Heart left ventricle (tissue), 16 donors: ENCODE results near the gene ALOX15. TPM values are rescaled to one million over a fixed set of nuclear protein-coding genes. Genes with fewer than 3 reads are reported as not detected.
"Not testable (repeated sequence)": the region's sequence is repeated elsewhere in the genome, so short reads cannot be mapped to it uniquely, and the experiment has no call there.

Experiments
- ATAC-seq, 4 donors: fragments of 200-7000 bp; cut with Tn5 transposase; one replicate each; pipeline ENCODE4 v1.9.1; 2020 to 2022; ENCODE audit warnings: moderate library complexity in 4 of 4, mild to moderate bottlenecking in 3 of 4, moderate number of reproducible peaks in 1 of 4
- DNase-seq, 5 donors: peaks; one replicate each; pipeline ENCODE4 v3.0.0-alpha.2; 2020
- H3K27ac ChIP-seq, 12 donors: fragments of 200-600 bp; sonication (generic) in 4 of 12; one replicate each; pipeline versions ENCODE4 v1.5.0 to v1.8.0; 2016 to 2022; ENCODE audit warnings: mild to moderate bottlenecking in 2 of 12
- H3K27me3 ChIP-seq, 9 donors: fragments of 200-600 bp; sonication (generic) in 2 of 9; one replicate each; pipeline versions ENCODE4 v1.5.1 to v1.8.0; 2016 to 2022; ENCODE audit warnings: mild to moderate bottlenecking in 3 of 9
- H3K36me3 ChIP-seq, 9 donors: fragments of 200-600 bp; sonication (generic) in 2 of 9; one replicate each; pipeline versions ENCODE4 v1.5.0 to v1.8.0; 2018 to 2022; ENCODE audit warnings: mild to moderate bottlenecking in 2 of 9
- H3K4me1 ChIP-seq, 12 donors: fragments of 200-600 bp; sonication (generic) in 4 of 12; one replicate each; pipeline versions ENCODE4 v1.5.0 to v1.8.0; 2016 to 2022; ENCODE audit warnings: mild to moderate bottlenecking in 3 of 12
- H3K4me3 ChIP-seq, 12 donors: fragments of 200-600 bp; sonication (generic) in 4 of 12; one replicate each; pipeline versions ENCODE4 v1.5.0 to v1.8.0; 2017 to 2022; ENCODE audit warnings: mild to moderate bottlenecking in 9 of 12, moderate library complexity in 4 of 12
- H3K9me3 ChIP-seq, 12 donors: fragments of 200-600 bp; sonication (generic) in 4 of 12; one replicate each; pipeline versions ENCODE4 v1.5.0 to v1.8.0; 2016 to 2022; ENCODE audit warnings: mild to moderate bottlenecking in 1 of 12
- CTCF ChIP-seq, 12 donors: fragments of 200-600 bp; sonication (generic) in 4 of 12; IDR thresholded peaks; one replicate each; pipeline versions ENCODE4 v1.5.0 to v1.8.0; 2018 to 2022; ENCODE audit warnings: antibody characterized with exemption in 12 of 12, mild to moderate bottlenecking in 5 of 12
- POLR2A ChIP-seq, 2 donors: fragments of 450-650 bp; IDR thresholded peaks; one replicate each; pipeline ENCODE4 v1.6.1; 2017; ENCODE audit warnings: antibody characterized with exemption in 2 of 2, mild to moderate bottlenecking in 2 of 2, moderate library complexity in 2 of 2
- WGBS, 4 donors: extraction: QIAGEN DNeasy Blood & Tissue Kit in 2 of 4; methylation state at CpG; one replicate each; pipeline versions ENCODE4 v1.1.5 to v1.1.7; 2013 to 2018; 5-methylcytosine and 5-hydroxymethylcytosine counted together
- intact Hi-C, 10 donors: fragments of 100-400 bp; cut with DNase I; formaldehyde crosslinking; loops; one replicate each; pipeline versions ENCODE4 v1.11.1 to v1.14.2; 2022
- polyA plus RNA-seq, 2 donors: library from polyadenylated mRNA; stranded (reverse); fragments of 200-250 nt; gene quantifications; one replicate each; pipeline ENCODE4 v1.2.3, GENCODE V29; 2013
- total RNA-seq, 9 donors: library from RNA; depleted of rRNA in 2 of 9; stranded (reverse); fragments of >200 nt in 2 of 9; fragmentation: NEBNext Ultra II Directional in 3 of 9; extraction: Animal tissue kit (Norgen Biotek cat#: 25700) in 3 of 9; gene quantifications; one replicate each; pipeline versions ENCODE4 v1.1.0 to v1.2.4, GENCODE V29; 2016 to 2023
- donor health status: ischemic (EF 13 %, LVEDD 7.1; RV severe dilation, severe dysfunction).
- donor health status: healthy with polysubstance abuse.
- donor health status: DM: no; HTN: yes; CAD: no.
- donor health status: DM: no; HTN: no; CAD: no.
- donor health status: ischemic (EF 25% LVEDD 6.9; RV normal size, moderate dysfunction).
- donor health status: ischemic (EF 25% LVEDD 5.7; RV mildly dilated, moderate dysfunction).
- donor health status: healthy.
- donor health status: DM: yes; HTN: yes; CAD: no.
- donor health status: ischemic (EF 35%, LVEDD 5.7; RV mildly dilated, moderate dysfunction).
- donor health status: nonischemic (EF 11% LVEDD 7.7; RV severe dilation, severe dysfunction).
- donor health status: DM: yes; HTN: yes; CAD: no.
- donor health status: PGD.
- donor health status: ischemic (EF 29% LVEDD 5.4; RV normal size, mild dysfunction).
- donor health status: nonischemic (EF 23%, LVEDD 6.1; RV moderate dilation, normal function).

The ALOX15 gene
- total and polyA plus RNA-seq, 11 donors, result 0.23 to 62.4 (median 0.38) TPM; not detected in 5

- H3K27ac ChIP-seq, result no peak overlapping the region
- intact Hi-C loops, result loop anchor here in 1 of 10 donors (5.0 kb wide), 1 partner anchor 42 kb away; no protein-coding TSS in a partner anchor
- no peaks in the 10 kb centered on the region for H3K36me3 ChIP-seq
- no peaks in the 10 kb centered on the region for H3K9me3 ChIP-seq
- H3K4me1 ChIP-seq, result peaks cover 0 to 36% (median 11%) of the 10 kb centered on the region in 12 donors
- DNase-seq (no peak), ATAC-seq (no peak)
- no peak overlapping the region for H3K4me3 ChIP-seq
- no peaks in the 10 kb centered on the region for H3K27me3 ChIP-seq
- no peak for TF ChIP-seq POLR2A (IDR thresholded peaks at IDR 0.05)
- no peak for TF ChIP-seq CTCF (IDR thresholded peaks at IDR 0.05)
- 92 to 95% (median 92%) methylated on average over 7 of the region's 7 CpGs for WGBS, 4 donors
Observed at GRCh38 chr17:4609761-4610160, 31.7 kb downstream of the ALOX15 start.

GRCh38 chr17:4607773-4608187, 33.7 kb downstream of the ALOX15 start:
- DNase-seq (peak in 4 of 5 donors; percentile 76 to 91 (median 78)), ATAC-seq (peak; percentile 24 to 33 (median 27))
- Histone ChIP-seq H3K4me1 (peaks cover 0 to 49% (median 17%) of the 10 kb centered on the region in 12 donors), H3K9me3 (no peaks in the 10 kb centered on the region), H3K27ac (peak overlapping the region in 9 of 12 donors; percentile 1 to 84 (median 43)), H3K4me3 (peak overlapping the region in 2 of 12 donors; percentile 6 to 24), H3K36me3 (no peaks in the 10 kb centered on the region), H3K27me3 (no peaks in the 10 kb centered on the region)
- intact Hi-C loops, result loop anchor here in 1 of 10 donors (5.0 kb wide), 1 partner anchor 40 kb away; no protein-coding TSS in a partner anchor
- 25 to 42% (median 30%) methylated on average over 9 of the region's 9 CpGs for WGBS, 4 donors
- TF ChIP-seq POLR2A (IDR thresholded peaks at IDR 0.05) (no peak), CTCF (IDR thresholded peaks at IDR 0.05) (no peak)

GRCh38 chr17:4607261-4607741, 34.2 kb downstream of the ALOX15 start:
- intact Hi-C loops, result loop anchor here in 1 of 10 donors (5.0 kb wide), 1 partner anchor 40 kb away; no protein-coding TSS in a partner anchor
- peak in 1 of 5 donors; percentile 30 for DNase-seq
- Histone ChIP-seq H3K36me3 (no peaks in the 10 kb centered on the region), H3K4me3 (peak overlapping the region in 2 of 12 donors; percentile 6 to 24), H3K9me3 (no peaks in the 10 kb centered on the region), H3K4me1 (peaks cover 0 to 49% (median 17%) of the 10 kb centered on the region in 12 donors), H3K27ac (peak overlapping the region in 10 of 12 donors; percentile 1 to 84 (median 33)), H3K27me3 (no peaks in the 10 kb centered on the region)
- WGBS, 4 donors, result 59 to 69% (median 64%) methylated on average over 23 to 25 of the region's 25 CpGs
- TF ChIP-seq POLR2A (IDR thresholded peaks at IDR 0.05) (no peak), CTCF (IDR thresholded peaks at IDR 0.05) (no peak)
- ATAC-seq, result no peak

- peaks cover 0 to 54% (median 20%) of the 10 kb centered on the region in 12 donors for H3K4me1 ChIP-seq
- peak overlapping the region in 4 of 12 donors; percentile 5 to 78 (median 45) for H3K27ac ChIP-seq
- no peak overlapping the region for H3K4me3 ChIP-seq
Observed at GRCh38 chr17:4605826-4606225, 35.7 kb downstream of the ALOX15 start.

GRCh38 chr17:4604736-4605135, 36.7 kb downstream of the ALOX15 start:
- H3K27me3 ChIP-seq, H3K4me3 ChIP-seq, ATAC-seq, H3K36me3 ChIP-seq, H3K9me3 ChIP-seq: not testable (repeated sequence)
- H3K27ac ChIP-seq, result peak overlapping the region in 10 of 12 donors; percentile 11 to 78 (median 58)
- intact Hi-C loops, result loop anchor here in 1 of 10 donors (5.0 kb wide), 1 partner anchor 37 kb away; no protein-coding TSS in a partner anchor
- peaks cover 0 to 65% (median 26%) of the 10 kb centered on the region in 12 donors for H3K4me1 ChIP-seq
- DNase-seq, result peak in 1 of 5 donors; percentile 22
- WGBS, 4 donors, result 82 to 84% (median 83%) methylated on average over 11 of the region's 11 CpGs

More at GRCh38 chr17:4605826-4606225, 35.7 kb downstream of the ALOX15 start:
- intact Hi-C loops, result loop anchor here in 1 of 10 donors (5.0 kb wide), 1 partner anchor 39 kb away; no protein-coding TSS in a partner anchor
- Histone ChIP-seq H3K36me3 (no peaks in the 10 kb centered on the region), H3K27me3 (no peaks in the 10 kb centered on the region), H3K9me3 (no peaks in the 10 kb centered on the region)
- 63 to 76% (median 69%) methylated on average over 12 of the region's 12 CpGs for WGBS, 4 donors
- TF ChIP-seq POLR2A (IDR thresholded peaks at IDR 0.05) (no peak), CTCF (IDR thresholded peaks at IDR 0.05) (no peak)
- ATAC-seq (peak in 3 of 4 donors; percentile 7 to 56 (median 31)), DNase-seq (peak; percentile 54 to 75 (median 68))
